HG02798 (cell line): ENCODE results near the gene NLRC3.
"Not testable (repeated sequence)": the region's sequence is repeated elsewhere in the genome, so short reads cannot be mapped to it uniquely, and the experiment has no call there.

Source experiments
- ATAC-seq: cut with Tn5 transposase; IDR thresholded peaks from one replicate; pipeline ENCODE4 v1.9.1; 2021; ENCODE audit warnings: mild to moderate bottlenecking; ENCODE audit not compliant: unreplicated experiment, poor library complexity

NLRC3 gene

GRCh38 chr16:3553138-3553923 lies 23.9 kb downstream of the NLRC3 start:
- no peak for ATAC-seq

DNA sequence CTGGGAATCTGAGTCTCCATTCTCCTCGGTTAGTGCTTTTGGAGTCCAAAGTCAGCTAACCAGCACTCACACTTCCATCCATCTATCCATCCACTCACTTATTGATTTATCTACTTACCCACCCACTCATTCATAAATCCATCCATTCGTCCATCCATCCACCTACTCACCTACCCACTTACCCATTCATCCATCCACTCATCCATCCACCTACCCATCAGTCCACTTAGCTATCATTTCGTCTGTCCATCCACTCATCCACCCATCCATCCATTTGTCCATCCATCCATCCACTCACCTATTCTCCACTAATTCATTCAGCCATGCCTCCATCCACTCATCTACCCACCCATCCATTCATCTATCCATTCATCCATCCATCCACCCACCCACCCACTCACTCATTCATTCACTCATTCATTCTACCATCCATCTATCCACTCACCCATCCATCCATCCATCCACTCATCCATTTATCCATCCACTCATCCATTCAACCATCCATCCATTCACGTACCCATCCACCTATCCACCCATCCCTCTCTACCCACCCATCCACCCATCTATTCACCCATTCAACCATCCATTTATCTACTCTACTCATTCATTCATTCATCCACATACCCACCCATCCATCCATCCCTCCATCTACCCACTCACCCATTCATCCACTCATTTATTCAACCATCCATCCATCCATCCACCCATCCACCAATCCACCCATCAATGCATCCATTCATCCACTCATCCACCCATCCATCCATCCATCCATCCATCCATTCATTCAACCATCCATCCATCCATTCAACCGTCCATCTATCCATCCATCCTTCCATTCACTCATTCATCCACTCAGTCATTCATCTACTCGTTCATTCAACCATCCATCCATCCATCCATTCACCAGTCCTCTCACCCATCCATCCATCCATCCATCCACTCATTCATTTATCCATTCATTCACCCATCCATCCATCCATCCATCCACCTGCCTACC lies 26.1 kb downstream of the NLRC3 start:
- ATAC-seq, result no peak

GRCh38 chr16:3549906-3550305 lies 27.3 kb downstream of the NLRC3 start:
- no peak for ATAC-seq

- ATAC-seq, result no peak
Observed at GRCh38 chr16:3548859-3549258, 28.3 kb downstream of the NLRC3 start.

- ATAC-seq, result no peak
Observed at GRCh38 chr16:3548445-3548844, 28.8 kb downstream of the NLRC3 start.

DNA sequence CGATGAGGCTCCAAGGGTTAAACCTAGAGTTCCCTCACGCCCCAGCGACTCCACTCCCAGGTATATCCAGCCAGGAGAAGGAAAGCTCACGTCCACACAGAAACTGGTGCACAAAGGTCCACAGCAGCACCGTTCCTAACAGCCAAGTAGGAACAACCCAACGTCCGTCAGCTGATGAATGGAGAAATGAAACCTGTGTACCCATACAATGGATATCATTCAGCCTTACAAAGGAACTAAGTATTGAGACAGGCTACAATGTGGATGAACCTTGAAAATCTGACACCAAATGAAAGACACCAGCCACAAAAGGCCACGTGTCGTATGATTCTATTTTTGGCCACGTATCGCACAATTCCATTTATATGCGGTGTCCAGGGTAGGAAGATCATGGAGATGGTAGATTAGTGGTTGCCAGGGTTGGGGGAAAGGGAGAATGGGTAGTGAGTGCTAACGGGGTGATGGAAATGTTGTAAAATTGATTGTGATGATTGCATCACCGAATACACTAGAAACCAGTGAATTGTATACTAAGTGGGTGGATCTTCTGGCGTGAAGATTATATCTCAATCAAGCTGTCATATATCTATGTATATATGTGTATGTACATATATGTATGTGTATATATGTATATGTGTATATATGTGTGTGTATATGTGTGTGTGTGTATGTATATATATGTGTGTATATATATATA lies 30.1 kb downstream of the NLRC3 start:
- no peak for ATAC-seq

- no peak for ATAC-seq
Observed at GRCh38 chr16:3542601-3543373, 34.4 kb downstream of the NLRC3 start.

GRCh38 chr16:3541527-3542155 lies 35.6 kb downstream of the NLRC3 start:
- no peak for ATAC-seq

- no peak for ATAC-seq
Observed at GRCh38 chr16:3538222-3538621, 39.0 kb downstream of the NLRC3 start.

DNA sequence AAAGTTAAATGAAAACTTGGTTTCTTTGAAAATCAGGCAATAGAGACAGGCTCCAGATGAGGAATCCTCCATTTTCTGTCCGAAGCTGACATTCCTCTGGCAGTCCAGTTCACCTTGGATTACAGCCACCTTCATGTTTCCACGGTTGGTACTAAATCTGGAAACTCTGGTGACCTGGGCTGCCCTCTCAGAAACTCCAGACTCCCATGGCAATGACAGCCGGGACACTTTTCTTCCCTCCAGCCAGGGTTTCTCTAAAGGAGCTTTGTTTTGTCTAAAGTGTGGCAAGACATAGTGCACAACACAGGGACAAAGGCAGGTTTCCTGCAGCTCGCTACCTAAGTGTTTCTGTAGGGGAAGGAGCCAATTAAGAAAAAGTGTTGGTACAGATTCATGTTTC lies 40.4 kb downstream of the NLRC3 start:
- no peak for ATAC-seq

GRCh38 chr16:3536271-3536731 lies 40.9 kb downstream of the NLRC3 start:
- ATAC-seq, result no peak

- no peak for ATAC-seq
Observed at GRCh38 chr16:3534126-3534525, 43.1 kb downstream of the NLRC3 start.

GRCh38 chr16:3532741-3533140 lies 44.5 kb downstream of the NLRC3 start:
- ATAC-seq, result no peak

- ATAC-seq, result no peak
Observed at GRCh38 chr16:3530371-3530914, 46.8 kb downstream of the NLRC3 start.

GRCh38 chr16:3529175-3529574 lies 48.0 kb downstream of the NLRC3 start:
- ATAC-seq, result no peak

DNA sequence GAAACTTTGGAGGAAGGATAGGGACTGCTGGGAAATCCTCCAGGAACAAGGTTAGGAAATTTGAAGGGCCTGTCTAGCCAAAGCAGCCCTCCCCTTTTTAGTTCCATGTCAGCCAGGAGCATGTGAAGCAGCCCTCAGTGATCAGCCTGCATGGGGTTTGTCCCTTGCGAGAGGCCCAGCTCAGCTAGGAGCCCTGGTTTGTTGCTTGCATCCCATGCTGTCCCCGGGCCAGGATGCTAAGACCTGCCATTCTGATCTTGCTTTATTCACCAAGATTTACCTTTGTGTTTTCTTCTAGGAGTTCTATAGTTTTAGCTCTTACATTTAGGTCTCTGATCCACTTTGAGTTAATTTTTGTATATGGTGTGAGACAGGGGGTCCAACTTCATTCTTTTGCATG lies 48.8 kb downstream of the NLRC3 start:
- no peak for ATAC-seq

- not testable (repeated sequence) for ATAC-seq
Observed at GRCh38 chr16:3527216-3527829, 49.9 kb downstream of the NLRC3 start.

DNA sequence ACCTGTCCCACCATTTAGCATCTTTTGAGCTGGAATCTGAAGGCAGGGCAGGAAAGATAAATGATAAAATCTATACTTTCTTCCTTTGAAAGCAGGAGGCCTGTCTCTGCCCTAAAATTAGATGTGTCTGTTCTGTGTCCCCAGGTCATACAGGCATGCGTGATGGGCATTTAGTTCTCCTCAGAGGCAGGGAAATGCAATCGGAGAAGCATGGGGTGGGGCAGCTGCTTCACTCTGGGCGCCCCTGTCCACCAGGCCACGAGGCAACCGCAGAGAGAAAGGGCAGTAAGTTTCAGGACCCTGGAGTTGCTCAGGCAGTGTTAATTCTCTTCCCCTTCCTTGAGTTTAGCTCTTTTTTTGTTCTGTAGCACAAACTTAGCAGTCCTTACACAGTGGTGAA lies 51.3 kb downstream of the NLRC3 start:
- no peak for ATAC-seq

- ATAC-seq, result no peak
Observed at GRCh38 chr16:3523281-3523680, 53.9 kb downstream of the NLRC3 start.
